HepG2 (cell line): ENCODE results near the gene SAC3D1. TPM values are rescaled to one million over a fixed set of nuclear protein-coding genes. Genes with fewer than 3 reads are reported as not detected.
A peak's percentile ranks its signal among the peaks of the same experiment; 100 is the strongest.

Source experiments
- AGO2 ChIP-seq: fragments of 200-400 bp; formaldehyde crosslinking; optimal IDR thresholded peaks from 2 replicates; pipeline ENCODE3; 2017; ENCODE audit warnings: mild to moderate bottlenecking, low read depth, low read length, moderate library complexity
- FOXA1 ChIP-seq, 2 experiments: fragments of 450-650 bp in 1 of 2; sonication (generic) in 1 of 2; formaldehyde crosslinking in 1 of 2; IDR thresholded peaks; 2 replicates each; pipeline versions ENCODE4 v1.4.0 to v1.6.1; 2016 to 2020; ENCODE audit warnings: missing genetic modification reagents in 1 of 2
- MAFF ChIP-seq: IDR thresholded peaks from 2 replicates; pipeline ENCODE4 v1.6.1; 2011; ENCODE audit warnings: low read depth, low read length, improper control_type of control experiment
- NPAS2 ChIP-seq: sonication (generic); formaldehyde crosslinking; IDR thresholded peaks from 2 replicates; pipeline ENCODE4 v1.8.0; 2022; ENCODE audit warnings: mild to moderate bottlenecking, missing genetic modification reagents, borderline replicate concordance
- NR2F6 ChIP-seq, 2 experiments: IDR thresholded peaks; 2 replicates each; pipeline ENCODE4 v1.6.1; 2016; ENCODE audit warnings: antibody characterized with exemption in 1 of 2, mild to moderate bottlenecking in 1 of 2
- ONECUT2 ChIP-seq: sonication (generic); formaldehyde crosslinking; IDR thresholded peaks from 2 replicates; pipeline ENCODE4 v1.4.0; 2020; ENCODE audit warnings: missing genetic modification reagents
- RBM22 ChIP-seq: fragments of 200-400 bp; formaldehyde crosslinking; optimal IDR thresholded peaks from 2 replicates; pipeline ENCODE3; 2017; ENCODE audit warnings: mild to moderate bottlenecking, low read length, moderate library complexity
- SNAI1 ChIP-seq: sonication (generic); formaldehyde crosslinking; IDR thresholded peaks from 2 replicates; pipeline ENCODE4 v1.5.0; 2020; ENCODE audit warnings: mild to moderate bottlenecking, missing genetic modification reagents, borderline replicate concordance
- TBX3 ChIP-seq: fragments of 450-650 bp; IDR thresholded peaks from 2 replicates; pipeline ENCODE4 v1.6.1; 2017; ENCODE audit warnings: antibody characterized with exemption, mild to moderate bottlenecking, inconsistent platforms, borderline replicate concordance
- TOPORS ChIP-seq: sonication (generic); formaldehyde crosslinking; IDR thresholded peaks from 2 replicates; pipeline ENCODE4 v1.8.0; 2023; ENCODE audit warnings: mild to moderate bottlenecking, missing genetic modification reagents
- ZNF138 ChIP-seq: sonication (generic); formaldehyde crosslinking; IDR thresholded peaks from 2 replicates; pipeline ENCODE4 v1.5.0; 2020; ENCODE audit warnings: mild to moderate bottlenecking, low read depth, missing genetic modification reagents
- ZNF256 ChIP-seq: sonication (generic); formaldehyde crosslinking; conservative IDR thresholded peaks from 2 replicates; pipeline ENCODE4 v1.4.0; 2020; ENCODE audit warnings: missing genetic modification reagents
- ZNF451 ChIP-seq: sonication (generic); formaldehyde crosslinking; IDR thresholded peaks from 2 replicates; pipeline ENCODE4 v1.5.0; 2020; ENCODE audit warnings: mild to moderate bottlenecking, missing genetic modification reagents
- ZNF841 ChIP-seq: sonication (generic); formaldehyde crosslinking; IDR thresholded peaks from 2 replicates; pipeline ENCODE4 v1.8.1; 2023; ENCODE audit warnings: missing genetic modification reagents, borderline replicate concordance
- polyA plus RNA-seq, 8 experiments: library from polyadenylated mRNA; depleted of rRNA in 3 of 8; stranded (reverse) in 7 of 8; unstranded in 1 of 8; fragments of >200 nt; fragmentation: Illumina TruSeq in 4 of 8; extraction: Trizol in 4 of 8; gene quantifications; 2 replicates each; pipeline versions ENCODE4 v1.2.1 to v1.2.3, GENCODE V29; 2011 to 2016; ENCODE audit warnings: low read depth in 4 of 8, missing spikeins in 1 of 8, mixed read lengths in 1 of 8; ENCODE audit not compliant: insufficient read depth in 1 of 8
- total RNA-seq, 5 experiments: library from RNA; depleted of rRNA; stranded (reverse); fragments of >200 nt; fragmentation: Illumina TruSeq; extraction: Trizol; gene quantifications; 2 replicates each; pipeline ENCODE4 v1.2.3, GENCODE V29; 2016; ENCODE audit warnings: low read depth in 1 of 5
- TF ChIP-seq, protein P1 (sequence below): sonication (generic); formaldehyde crosslinking; IDR thresholded peaks from 2 replicates; pipeline ENCODE4 v1.4.0; 2020; ENCODE audit warnings: low read depth, mild to moderate bottlenecking, missing genetic modification reagents
- TF ChIP-seq, protein P2 (sequence below): sonication (generic); formaldehyde crosslinking; IDR thresholded peaks from 2 replicates; pipeline ENCODE4 v1.4.0; 2020; ENCODE audit warnings: missing genetic modification reagents
- TF ChIP-seq, protein P3 (sequence below): sonication (generic); formaldehyde crosslinking; IDR thresholded peaks from 2 replicates; pipeline ENCODE4 v1.4.0; 2020; ENCODE audit warnings: mild to moderate bottlenecking, missing genetic modification reagents
- TF ChIP-seq, protein P4 (sequence below): sonication (generic); formaldehyde crosslinking; IDR thresholded peaks from 2 replicates; pipeline ENCODE4 v1.8.0; 2022; ENCODE audit warnings: mild to moderate bottlenecking, missing genetic modification reagents
- TF ChIP-seq, protein P5 (sequence below): sonication (generic); formaldehyde crosslinking; IDR thresholded peaks from 2 replicates; pipeline ENCODE4 v1.5.1; 2020; ENCODE audit warnings: missing genetic modification reagents, mild to moderate bottlenecking, borderline replicate concordance
- TF ChIP-seq, protein P6 (sequence below): IDR thresholded peaks from 2 replicates; pipeline ENCODE4 v1.6.1; 2016; ENCODE audit warnings: low read depth, control low read depth

The SAC3D1 gene
- total and polyA plus RNA-seq, 2 of the 13 experiments (the other 11 are each of a cell fraction or from before 2014, with no cell fraction given) = 7.4 to 36.3 TPM

DNA sequence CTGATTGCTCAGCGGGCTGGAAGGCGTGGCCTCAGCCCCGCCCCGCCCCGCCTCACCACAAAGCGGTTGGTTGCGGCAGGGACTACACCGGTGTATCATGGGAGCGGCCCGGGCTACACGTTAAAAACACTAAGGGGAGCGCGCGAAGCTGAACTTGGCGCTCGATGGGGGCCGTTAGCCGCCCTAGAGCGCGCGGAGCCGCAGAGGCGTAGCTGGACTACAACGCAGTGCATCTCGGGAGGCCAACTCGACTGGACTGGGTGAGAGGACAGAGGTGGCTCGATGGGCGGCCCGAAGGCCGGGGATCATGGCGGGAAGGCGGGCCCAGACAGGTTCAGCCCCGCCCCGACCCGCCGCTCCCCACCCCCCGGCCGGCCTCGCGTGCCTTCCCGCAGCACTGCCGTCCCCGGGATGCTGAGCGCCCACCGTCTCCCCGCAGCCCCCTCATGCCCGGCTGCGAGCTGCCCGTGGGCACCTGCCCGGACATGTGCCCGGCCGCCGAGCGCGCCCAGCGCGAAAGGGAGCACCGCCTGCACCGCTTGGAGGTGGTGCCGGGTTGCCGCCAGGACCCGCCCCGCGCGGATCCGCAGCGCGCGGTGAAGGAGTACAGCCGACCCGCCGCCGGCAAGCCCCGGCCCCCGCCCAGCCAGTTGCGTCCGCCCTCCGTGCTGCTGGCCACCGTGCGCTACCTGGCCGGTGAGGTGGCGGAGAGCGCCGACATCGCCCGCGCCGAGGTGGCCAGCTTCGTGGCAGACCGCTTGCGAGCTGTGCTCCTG lies at the start of gene SAC3D1 (continued):
- TF ChIP-seq TOPORS (CRISPR knock-in tag) = peak; percentile 94
- TF ChIP-seq, protein P1, sequence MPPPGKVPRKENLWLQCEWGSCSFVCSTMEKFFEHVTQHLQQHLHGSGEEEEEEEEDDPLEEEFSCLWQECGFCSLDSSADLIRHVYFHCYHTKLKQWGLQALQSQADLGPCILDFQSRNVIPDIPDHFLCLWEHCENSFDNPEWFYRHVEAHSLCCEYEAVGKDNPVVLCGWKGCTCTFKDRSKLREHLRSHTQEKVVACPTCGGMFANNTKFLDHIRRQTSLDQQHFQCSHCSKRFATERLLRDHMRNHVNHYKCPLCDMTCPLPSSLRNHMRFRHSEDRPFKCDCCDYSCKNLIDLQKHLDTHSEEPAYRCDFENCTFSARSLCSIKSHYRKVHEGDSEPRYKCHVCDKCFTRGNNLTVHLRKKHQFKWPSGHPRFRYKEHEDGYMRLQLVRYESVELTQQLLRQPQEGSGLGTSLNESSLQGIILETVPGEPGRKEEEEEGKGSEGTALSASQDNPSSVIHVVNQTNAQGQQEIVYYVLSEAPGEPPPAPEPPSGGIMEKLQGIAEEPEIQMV (CRISPR knock-in tag) = 0 out of 2 replicates have a peak, but pooled peaks have one; percentile 9
- peak; percentile 49; the same call in 1 of the 2 replicates for TF ChIP-seq TBX3
- no peak for TF ChIP-seq NR2F6 (IDR thresholded peaks at IDR 0.05)
- 0 out of 2 replicates have a peak, but pooled peaks have one; percentile 23 for TF ChIP-seq NR2F6 (CRISPR knock-in tag; IDR thresholded peaks at IDR 0.05)
- TF ChIP-seq, protein P2, sequence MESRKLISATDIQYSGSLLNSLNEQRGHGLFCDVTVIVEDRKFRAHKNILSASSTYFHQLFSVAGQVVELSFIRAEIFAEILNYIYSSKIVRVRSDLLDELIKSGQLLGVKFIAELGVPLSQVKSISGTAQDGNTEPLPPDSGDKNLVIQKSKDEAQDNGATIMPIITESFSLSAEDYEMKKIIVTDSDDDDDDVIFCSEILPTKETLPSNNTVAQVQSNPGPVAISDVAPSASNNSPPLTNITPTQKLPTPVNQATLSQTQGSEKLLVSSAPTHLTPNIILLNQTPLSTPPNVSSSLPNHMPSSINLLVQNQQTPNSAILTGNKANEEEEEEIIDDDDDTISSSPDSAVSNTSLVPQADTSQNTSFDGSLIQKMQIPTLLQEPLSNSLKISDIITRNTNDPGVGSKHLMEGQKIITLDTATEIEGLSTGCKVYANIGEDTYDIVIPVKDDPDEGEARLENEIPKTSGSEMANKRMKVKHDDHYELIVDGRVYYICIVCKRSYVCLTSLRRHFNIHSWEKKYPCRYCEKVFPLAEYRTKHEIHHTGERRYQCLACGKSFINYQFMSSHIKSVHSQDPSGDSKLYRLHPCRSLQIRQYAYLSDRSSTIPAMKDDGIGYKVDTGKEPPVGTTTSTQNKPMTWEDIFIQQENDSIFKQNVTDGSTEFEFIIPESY = no peak
- TF ChIP-seq, protein P3, sequence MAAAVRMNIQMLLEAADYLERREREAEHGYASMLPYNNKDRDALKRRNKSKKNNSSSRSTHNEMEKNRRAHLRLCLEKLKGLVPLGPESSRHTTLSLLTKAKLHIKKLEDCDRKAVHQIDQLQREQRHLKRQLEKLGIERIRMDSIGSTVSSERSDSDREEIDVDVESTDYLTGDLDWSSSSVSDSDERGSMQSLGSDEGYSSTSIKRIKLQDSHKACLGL (CRISPR knock-in tag) = peak; percentile 62; the same call in 1 of the 2 replicates
- TF ChIP-seq FOXA1 (IDR thresholded peaks at IDR 0.05) = no peak
- TF ChIP-seq FOXA1 (CRISPR knock-in tag; IDR thresholded peaks at IDR 0.05) = no peak
- TF ChIP-seq NPAS2 = no peak
- TF ChIP-seq ONECUT2 (CRISPR knock-in tag) = no peak
- no peak for TF ChIP-seq MAFF
- TF ChIP-seq ZNF841 (CRISPR knock-in tag) = no peak
- no peak for TF ChIP-seq SNAI1 (CRISPR knock-in tag)
- peak; percentile 51; the same call in 1 of the 2 replicates for TF ChIP-seq ZNF451 (CRISPR knock-in tag)
- TF ChIP-seq, protein P4, sequence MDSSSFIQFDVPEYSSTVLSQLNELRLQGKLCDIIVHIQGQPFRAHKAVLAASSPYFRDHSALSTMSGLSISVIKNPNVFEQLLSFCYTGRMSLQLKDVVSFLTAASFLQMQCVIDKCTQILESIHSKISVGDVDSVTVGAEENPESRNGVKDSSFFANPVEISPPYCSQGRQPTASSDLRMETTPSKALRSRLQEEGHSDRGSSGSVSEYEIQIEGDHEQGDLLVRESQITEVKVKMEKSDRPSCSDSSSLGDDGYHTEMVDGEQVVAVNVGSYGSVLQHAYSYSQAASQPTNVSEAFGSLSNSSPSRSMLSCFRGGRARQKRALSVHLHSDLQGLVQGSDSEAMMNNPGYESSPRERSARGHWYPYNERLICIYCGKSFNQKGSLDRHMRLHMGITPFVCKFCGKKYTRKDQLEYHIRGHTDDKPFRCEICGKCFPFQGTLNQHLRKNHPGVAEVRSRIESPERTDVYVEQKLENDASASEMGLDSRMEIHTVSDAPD (CRISPR knock-in tag) = 0 out of 2 replicates have a peak, but pooled peaks have one; percentile 40
- TF ChIP-seq RBM22 = peak; percentile 77
- TF ChIP-seq ZNF138 (CRISPR knock-in tag) = no peak
- TF ChIP-seq, protein P5, sequence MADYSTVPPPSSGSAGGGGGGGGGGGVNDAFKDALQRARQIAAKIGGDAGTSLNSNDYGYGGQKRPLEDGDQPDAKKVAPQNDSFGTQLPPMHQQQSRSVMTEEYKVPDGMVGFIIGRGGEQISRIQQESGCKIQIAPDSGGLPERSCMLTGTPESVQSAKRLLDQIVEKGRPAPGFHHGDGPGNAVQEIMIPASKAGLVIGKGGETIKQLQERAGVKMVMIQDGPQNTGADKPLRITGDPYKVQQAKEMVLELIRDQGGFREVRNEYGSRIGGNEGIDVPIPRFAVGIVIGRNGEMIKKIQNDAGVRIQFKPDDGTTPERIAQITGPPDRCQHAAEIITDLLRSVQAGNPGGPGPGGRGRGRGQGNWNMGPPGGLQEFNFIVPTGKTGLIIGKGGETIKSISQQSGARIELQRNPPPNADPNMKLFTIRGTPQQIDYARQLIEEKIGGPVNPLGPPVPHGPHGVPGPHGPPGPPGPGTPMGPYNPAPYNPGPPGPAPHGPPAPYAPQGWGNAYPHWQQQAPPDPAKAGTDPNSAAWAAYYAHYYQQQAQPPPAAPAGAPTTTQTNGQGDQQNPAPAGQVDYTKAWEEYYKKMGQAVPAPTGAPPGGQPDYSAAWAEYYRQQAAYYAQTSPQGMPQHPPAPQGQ = no peak
- TF ChIP-seq, protein P6, sequence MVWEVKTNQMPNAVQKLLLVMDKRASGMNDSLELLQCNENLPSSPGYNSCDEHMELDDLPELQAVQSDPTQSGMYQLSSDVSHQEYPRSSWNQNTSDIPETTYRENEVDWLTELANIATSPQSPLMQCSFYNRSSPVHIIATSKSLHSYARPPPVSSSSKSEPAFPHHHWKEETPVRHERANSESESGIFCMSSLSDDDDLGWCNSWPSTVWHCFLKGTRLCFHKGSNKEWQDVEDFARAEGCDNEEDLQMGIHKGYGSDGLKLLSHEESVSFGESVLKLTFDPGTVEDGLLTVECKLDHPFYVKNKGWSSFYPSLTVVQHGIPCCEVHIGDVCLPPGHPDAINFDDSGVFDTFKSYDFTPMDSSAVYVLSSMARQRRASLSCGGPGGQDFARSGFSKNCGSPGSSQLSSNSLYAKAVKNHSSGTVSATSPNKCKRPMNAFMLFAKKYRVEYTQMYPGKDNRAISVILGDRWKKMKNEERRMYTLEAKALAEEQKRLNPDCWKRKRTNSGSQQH (CRISPR knock-in tag) = no peak
- TF ChIP-seq AGO2 = peak; percentile 63
- TF ChIP-seq ZNF256 (CRISPR knock-in tag) = no peak
